Type B pancreatic cell (in vitro differentiated cells): ENCODE measurements around the gene TWNK. TPM values are rescaled to one million over a fixed set of nuclear protein-coding genes. Genes with fewer than 3 reads are reported as not detected.

Experiments used
- DNase-seq: peaks from one replicate; pipeline ENCODE4 v3.0.0; 2021; ENCODE audit warnings: mixed read lengths; ENCODE audit not compliant: unreplicated experiment; ENCODE audit errors: extremely low spot score
- H3K27ac Mint-ChIP-seq: 2 replicates; pipeline ENCODE4 v1.8.0; 2021; ENCODE audit warnings: mild to moderate bottlenecking, mixed read lengths
- H3K27me3 Mint-ChIP-seq: 2 replicates; pipeline ENCODE4 v1.8.0; 2021; ENCODE audit warnings: mixed read lengths
- H3K36me3 Mint-ChIP-seq: 2 replicates; pipeline ENCODE4 v1.8.0; 2021; ENCODE audit warnings: mixed read lengths
- H3K4me1 Mint-ChIP-seq: one replicate; pipeline ENCODE4 v1.8.0; 2021; ENCODE audit warnings: mixed read lengths; ENCODE audit not compliant: unreplicated experiment
- H3K4me3 Mint-ChIP-seq: 2 replicates; pipeline ENCODE4 v1.8.0; 2021; ENCODE audit warnings: mild to moderate bottlenecking, mixed read lengths
- H3K9me3 Mint-ChIP-seq: 2 replicates; pipeline ENCODE4 v1.8.0; 2021; ENCODE audit warnings: mixed read lengths
- CTCF ChIP-seq: fragments of 200-600 bp; sonication (generic); conservative IDR thresholded peaks from 2 replicates; pipeline ENCODE4 v1.5.0; 2021; ENCODE audit warnings: antibody characterized with exemption, mild to moderate bottlenecking
- total RNA-seq: library from RNA; stranded (reverse); gene quantifications from 2 replicates; pipeline ENCODE4 v1.2.1, GENCODE V29; 2021; ENCODE audit warnings: low replicate concordance

The TWNK gene
- total RNA-seq, 1 donor from 2014 or later, result 19.2 TPM

GRCh38 chr10:101021239-101021638, 33.9 kb downstream of the TWNK start:
- no peak overlapping the region for H3K4me3 Mint-ChIP-seq
- H3K9me3 Mint-ChIP-seq, result no peaks in the 10 kb centered on the region
- no peak for TF ChIP-seq CTCF
- H3K36me3 Mint-ChIP-seq, result no peaks in the 10 kb centered on the region
- DNase-seq, result peak; percentile 64
- H3K27ac Mint-ChIP-seq, result no peak overlapping the region
- H3K27me3 Mint-ChIP-seq, result peaks cover 28% of the 10 kb centered on the region
- H3K4me1 Mint-ChIP-seq, result peaks cover 16% of the 10 kb centered on the region

GRCh38 chr10:101021692-101022251, 34.4 kb downstream of the TWNK start:
- no peak for DNase-seq
- H3K27ac Mint-ChIP-seq, result no peak overlapping the region
- peaks cover 23% of the 10 kb centered on the region for H3K27me3 Mint-ChIP-seq
- H3K9me3 Mint-ChIP-seq, result no peaks in the 10 kb centered on the region
- no peaks in the 10 kb centered on the region for H3K36me3 Mint-ChIP-seq
- no peak overlapping the region for H3K4me3 Mint-ChIP-seq
- peaks cover 13% of the 10 kb centered on the region for H3K4me1 Mint-ChIP-seq
- TF ChIP-seq CTCF, result no peak

- no peak overlapping the region for H3K27ac Mint-ChIP-seq
- TF ChIP-seq CTCF, result no peak
- peaks cover 12% of the 10 kb centered on the region for H3K27me3 Mint-ChIP-seq
- H3K36me3 Mint-ChIP-seq, result no peaks in the 10 kb centered on the region
- H3K4me1 Mint-ChIP-seq, result peaks cover 24% of the 10 kb centered on the region
- H3K9me3 Mint-ChIP-seq, result no peaks in the 10 kb centered on the region
- H3K4me3 Mint-ChIP-seq, result no peak overlapping the region
- no peak for DNase-seq
Measured at GRCh38 chr10:101022967-101023705, 35.8 kb downstream of the TWNK start.

- no peaks in the 10 kb centered on the region for H3K36me3 Mint-ChIP-seq
- no peaks in the 10 kb centered on the region for H3K9me3 Mint-ChIP-seq
- H3K27me3 Mint-ChIP-seq, result peaks cover 17% of the 10 kb centered on the region
- TF ChIP-seq CTCF, result no peak
- no peak for DNase-seq
- H3K27ac Mint-ChIP-seq, result peak overlapping the region; percentile 40
- peaks cover 24% of the 10 kb centered on the region for H3K4me1 Mint-ChIP-seq
- peak overlapping the region; percentile 47 for H3K4me3 Mint-ChIP-seq
Measured at GRCh38 chr10:101027106-101027720, 39.9 kb downstream of the TWNK start.

- Mint-ChIP-seq H3K27ac (no peak overlapping the region), H3K4me3 (no peak overlapping the region), H3K36me3 (no peaks in the 10 kb centered on the region), H3K27me3 (peaks cover 25% of the 10 kb centered on the region), H3K4me1 (peaks cover 30% of the 10 kb centered on the region), H3K9me3 (no peaks in the 10 kb centered on the region)
- DNase-seq, result no peak
- TF ChIP-seq CTCF, result no peak
Measured at GRCh38 chr10:101028446-101029337, 41.3 kb downstream of the TWNK start.
